NCI-H1417 (cell line): ENCODE data around the gene EPPIN.
"Not testable (repeated sequence)": the region's sequence is repeated elsewhere in the genome, so short reads cannot be mapped to it uniquely, and the experiment has no call there.

ENCODE experiments used
- DNase-seq, 3 experiments: peaks; one replicate each; lab custom pipeline; 2025; lab: John Stamatoyannopoulos, UW

EPPIN gene

GRCh38 chr20:45547206-45547770 is at the start of gene EPPIN:
Gene EPPIN, minus strand, starts transcription at chr20:45547401. Its CDS starts 44 bp downstream, at chr20:45547357.
- DNase-seq: no peak

- no peak for DNase-seq
Measured at GRCh38 chr20:45595235-45595634, 48.0 kb upstream of the EPPIN start.

- DNase-seq: no peak
Measured at GRCh38 chr20:45593498-45593897, 46.3 kb upstream of the EPPIN start.

- peak; percentile 15 to 74 (median 33) for DNase-seq
Measured at GRCh38 chr20:45592574-45593189, 45.5 kb upstream of the EPPIN start.

GRCh38 chr20:45589725-45590124 is 42.5 kb upstream of the EPPIN start:
- DNase-seq: no peak

- no peak for DNase-seq
Measured at GRCh38 chr20:45588800-45589199, 41.6 kb upstream of the EPPIN start.

GRCh38 chr20:45585986-45586385 is 38.8 kb upstream of the EPPIN start:
- DNase-seq: not testable (repeated sequence)

- DNase-seq: not testable (repeated sequence)
Measured at GRCh38 chr20:45584294-45584693, 37.1 kb upstream of the EPPIN start.

- DNase-seq: no peak
Measured at GRCh38 chr20:45583502-45583901, 36.3 kb upstream of the EPPIN start.

GRCh38 chr20:45581702-45582101 is 34.5 kb upstream of the EPPIN start:
- DNase-seq: no peak

GRCh38 chr20:45579184-45579583 is 32.0 kb upstream of the EPPIN start, which contains the start of gene WFDC8:
Gene WFDC8, minus strand, starts transcription at chr20:45579284. Its CDS starts 37 bp downstream, at chr20:45579247.
- DNase-seq: no peak

- DNase-seq: no peak
Measured at GRCh38 chr20:45578231-45578630, 31.0 kb upstream of the EPPIN start.

GRCh38 chr20:45576995-45577394 is 29.8 kb upstream of the EPPIN start:
- no peak for DNase-seq

GRCh38 chr20:45575931-45576330 is 28.7 kb upstream of the EPPIN start:
- DNase-seq: no peak

GRCh38 chr20:45569650-45570049 is 22.4 kb upstream of the EPPIN start:
- not testable (repeated sequence) for DNase-seq

GRCh38 chr20:45564760-45565276 is 17.6 kb upstream of the EPPIN start:
- no peak for DNase-seq

GRCh38 chr20:45555198-45555597 is 8.0 kb upstream of the EPPIN start:
- DNase-seq: no peak

- peak in 1 of 3 experiments; percentile 19 for DNase-seq
Measured at GRCh38 chr20:45552456-45552855, 5.3 kb upstream of the EPPIN start.

- DNase-seq: no peak
Measured at GRCh38 chr20:45550765-45551164, 3.6 kb upstream of the EPPIN start.

GRCh38 chr20:45548410-45548809 is 1.2 kb upstream of the EPPIN start:
- DNase-seq: no peak

GRCh38 chr20:45545754-45546453 is 1.3 kb downstream of the EPPIN start:
- peak in 1 of 3 experiments; percentile 39 for DNase-seq

- DNase-seq: no peak
Measured at GRCh38 chr20:45545351-45545750, 1.9 kb downstream of the EPPIN start.

GRCh38 chr20:45539382-45539781 is 7.8 kb downstream of the EPPIN start, which contains the start of gene WFDC6:
Gene WFDC6, minus strand, starts transcription at chr20:45539482. Its CDS starts 75 bp downstream, at chr20:45539407.
- DNase-seq: no peak
